Fibroblast of skin of scalp (primary cell): ENCODE data around the gene GPBAR1.

ENCODE experiments used
- DNase-seq: peaks from one replicate; pipeline ENCODE4 v3.0.0-alpha.2; 2013

Gene GPBAR1

GRCh38 chr2:218244665-218245064 is 16.1 kb upstream of the GPBAR1 start:
- DNase-seq: no peak

- DNase-seq: no peak
Observed at GRCh38 chr2:218245214-218245613, 15.6 kb upstream of the GPBAR1 start.

DNA sequence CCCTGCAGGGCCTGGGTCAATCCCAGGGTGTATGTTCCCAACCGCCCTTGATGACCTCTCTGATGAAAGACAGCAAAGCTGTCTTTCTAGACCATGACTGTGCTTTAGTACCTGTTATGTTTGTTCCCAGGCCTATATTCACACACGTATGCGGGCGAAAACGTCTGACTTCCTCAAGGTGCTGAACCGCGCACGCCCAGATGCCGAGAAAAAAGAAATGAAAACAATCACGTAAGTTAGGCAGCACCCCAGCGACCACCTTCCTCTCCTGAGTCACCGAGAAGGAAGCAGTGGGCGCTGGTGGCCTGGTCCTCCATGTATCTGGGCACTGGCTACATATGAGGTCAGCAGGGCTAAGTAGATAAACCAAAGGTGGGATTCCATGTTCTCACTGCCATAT is 11.1 kb upstream of the GPBAR1 start:
- no peak for DNase-seq

- DNase-seq: no peak
Observed at GRCh38 chr2:218252509-218253231, 8.1 kb upstream of the GPBAR1 start.

GRCh38 chr2:218253232-218253625 is 7.6 kb upstream of the GPBAR1 start:
- DNase-seq: no peak

DNA sequence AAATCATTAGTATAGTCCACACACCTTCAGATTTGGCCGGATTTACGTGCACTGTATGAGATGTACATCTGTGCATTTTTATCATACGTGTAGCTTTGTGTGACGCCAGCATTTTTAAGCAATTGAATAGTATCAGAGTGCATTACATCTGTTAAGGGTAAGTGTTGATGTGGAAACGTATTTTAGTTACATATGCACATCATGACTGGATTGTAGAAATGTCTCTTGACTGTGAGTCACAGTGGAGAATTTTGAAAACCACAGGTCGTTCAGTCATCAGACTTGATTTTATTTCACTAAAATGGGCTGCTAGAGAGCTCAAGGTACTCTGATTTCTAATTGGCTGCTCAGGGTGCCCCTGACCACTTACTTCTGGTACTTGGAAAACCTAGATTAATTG is 5.4 kb upstream of the GPBAR1 start:
- peak; percentile 22 for DNase-seq

DNA sequence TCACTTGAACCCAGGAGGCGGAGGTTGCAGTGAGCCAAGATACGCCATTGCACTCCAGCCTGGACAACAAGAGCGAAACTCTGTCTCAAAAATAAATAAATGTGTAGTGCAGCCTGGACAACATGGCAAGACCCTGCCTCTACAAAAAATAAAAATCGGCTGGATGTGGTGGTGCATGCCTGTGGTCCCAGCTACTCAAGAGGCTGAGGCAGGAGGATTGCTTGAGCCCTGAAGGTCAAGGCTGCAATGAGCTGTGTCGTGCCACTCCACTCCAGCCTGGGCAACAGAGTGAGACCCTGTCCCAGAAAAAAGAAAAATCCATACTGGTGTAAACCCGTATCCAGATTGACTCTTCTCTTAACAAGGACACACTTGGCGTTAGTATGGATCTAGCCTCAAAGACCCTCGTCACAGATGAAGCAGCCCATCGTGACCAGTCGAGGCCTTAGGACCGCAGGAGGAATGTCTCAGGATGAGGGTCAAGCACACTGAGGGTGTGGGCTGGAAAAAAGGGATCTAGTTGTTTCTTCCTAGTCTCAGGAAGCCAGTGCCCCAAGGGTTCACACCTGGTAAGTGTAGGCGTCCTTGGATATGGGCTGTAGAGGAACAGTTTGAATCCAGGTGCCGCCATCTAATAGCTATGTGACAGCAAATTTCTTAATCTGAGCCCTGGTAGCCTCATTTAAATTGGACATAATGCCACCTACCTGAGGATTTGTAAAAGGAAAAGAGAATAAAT is 4.0 kb upstream of the GPBAR1 start:
- DNase-seq: no peak

GRCh38 chr2:218257390-218257981 is 3.3 kb upstream of the GPBAR1 start:
- peak; percentile 40 for DNase-seq

GRCh38 chr2:218259099-218259961 is 1.5 kb upstream of the GPBAR1 start:
- peak; percentile 67 for DNase-seq

GRCh38 chr2:218260166-218260565 is 649 bp upstream of the GPBAR1 start:
- no peak for DNase-seq

DNA sequence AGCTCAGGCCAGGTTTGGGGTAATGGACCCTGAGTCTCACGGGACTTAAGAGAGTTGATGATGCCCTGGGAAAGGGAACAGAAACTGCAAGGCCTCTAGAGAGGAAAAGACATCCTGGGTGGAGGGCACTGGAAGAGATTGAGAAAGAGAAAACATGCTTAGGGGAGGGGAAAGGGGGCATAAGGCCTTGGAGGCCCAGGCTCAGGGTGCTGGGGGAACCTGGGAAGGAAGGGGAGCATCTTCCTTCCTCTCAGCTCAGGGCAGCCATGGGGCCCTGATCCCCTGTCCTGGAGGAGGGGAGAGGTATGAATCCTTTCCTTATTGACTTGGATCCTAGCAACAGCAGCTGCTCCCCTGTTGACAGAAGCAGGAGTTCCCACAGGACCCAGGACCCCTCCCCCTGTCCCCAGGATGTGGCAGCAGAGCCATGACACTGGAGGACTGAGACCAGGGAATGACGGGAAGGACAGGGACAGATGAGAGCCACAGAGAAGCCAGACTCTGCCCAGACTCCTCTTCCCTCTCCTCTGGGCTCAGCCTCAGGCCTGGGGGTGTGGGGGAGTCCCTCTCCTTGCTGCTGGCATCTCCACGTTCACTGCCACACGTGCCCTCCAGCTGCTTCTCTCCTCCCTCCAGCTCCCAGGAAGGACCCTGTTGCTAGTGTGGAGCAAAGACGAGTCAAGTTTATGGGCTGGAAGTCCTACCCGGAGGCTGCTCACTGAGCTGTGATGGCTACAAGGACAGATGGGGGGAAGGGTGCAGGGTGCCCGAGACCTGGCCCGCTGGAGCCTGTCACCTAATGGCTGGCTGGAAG is 815 bp downstream of the GPBAR1 start:
- DNase-seq: no peak

DNA sequence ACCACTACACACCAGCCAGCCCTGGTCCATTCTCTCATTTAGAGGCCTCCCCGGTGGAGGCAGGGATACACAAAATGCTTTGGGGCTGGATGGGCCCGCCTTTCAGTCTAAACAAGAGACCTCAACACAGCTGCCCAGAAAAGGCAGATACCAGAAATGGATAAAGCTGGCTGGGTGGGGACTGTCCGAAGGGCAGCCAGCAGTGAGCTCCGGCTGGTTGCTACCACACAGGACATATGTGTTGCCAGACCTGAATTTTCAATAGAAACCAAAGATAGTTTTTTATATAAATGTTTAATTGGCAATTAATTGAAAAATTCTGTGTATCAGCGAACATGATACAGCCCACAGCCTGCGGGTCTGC is 1.4 kb downstream of the GPBAR1 start:
- DNase-seq: no peak

- no peak for DNase-seq
Observed at GRCh38 chr2:218262631-218263586, 2.1 kb downstream of the GPBAR1 start.

- no peak for DNase-seq
Observed at GRCh38 chr2:218263817-218264641, 3.2 kb downstream of the GPBAR1 start.

- no peak for DNase-seq
Observed at GRCh38 chr2:218264773-218265561, 4.2 kb downstream of the GPBAR1 start.

GRCh38 chr2:218265626-218266025 is 4.8 kb downstream of the GPBAR1 start:
- DNase-seq: no peak

GRCh38 chr2:218266316-218266979 is 5.6 kb downstream of the GPBAR1 start:
- no peak for DNase-seq

GRCh38 chr2:218267259-218267658 is 6.4 kb downstream of the GPBAR1 start:
- DNase-seq: no peak
